Endothelial cell of umbilical vein (primary cell): ENCODE data around the gene MS4A14. TPM values are rescaled to one million over a fixed set of nuclear protein-coding genes. Genes with fewer than 3 reads are reported as not detected.

Experiments used
- BruUV-seq: library from RNA; stranded (reverse); fragments of 400-500 nt; replicated peaks from 2 replicates; lab custom pipeline; 2021; lab: Mats Ljungman, UMichigan
- CTCF ChIA-PET: fragments of 300-600, 350-600 bp; sonication (Branson Sonifier 250); formaldehyde crosslinking; loops from one replicate; lab custom pipeline; 2021; ENCODE audit warnings: antibody characterized with exemption, inconsistent platforms; lab: Charles Lee
- POLR2A ChIA-PET: fragments of 300-600, 350-600 bp; sonication (Branson Sonifier 250); formaldehyde crosslinking; loops from one replicate; lab custom pipeline; 2021; ENCODE audit warnings: antibody characterized with exemption, inconsistent platforms; lab: Charles Lee
- DNase-seq: peaks from one replicate; pipeline ENCODE4 v3.0.0-alpha.2; 2011; ENCODE audit warnings: low read depth, low spot score
- FAIRE-seq: peaks from 2 replicates; lab custom pipeline; 2011; peaks lifted over from hg19 to GRCh38; lab: Jason Lieb, UNC
- H2AFZ ChIP-seq: 2 replicates; pipeline ENCODE4 v1.6.0; 2012; ENCODE audit warnings: low read depth, low read length, control low read depth, inconsistent platforms
- H3K27ac ChIP-seq: 2 replicates; pipeline ENCODE4 v1.5.1; 2011; ENCODE audit warnings: low read depth, mild to moderate bottlenecking, control low read depth, low read length, moderate library complexity; ENCODE audit not compliant: insufficient read depth
- H3K27me3 ChIP-seq, 2 experiments: 2 replicates each; pipeline versions ENCODE4 v1.6.0 to v1.6.1; 2011; ENCODE audit warnings: low read length in 2 of 2, mixed read lengths in 1 of 2; ENCODE audit not compliant: control insufficient read depth in 2 of 2, insufficient read depth in 2 of 2
- H3K36me3 ChIP-seq, 2 experiments: 2 replicates in 1 of 2; 3 replicates in 1 of 2; pipeline ENCODE4 v1.5.1; 2011; ENCODE audit warnings: low read length in 2 of 2, mild to moderate bottlenecking in 1 of 2, moderate library complexity in 1 of 2; ENCODE audit not compliant: control insufficient read depth in 2 of 2, insufficient read depth in 2 of 2; ENCODE audit errors: extremely low read depth in 1 of 2
- H3K4me1 ChIP-seq: 3 replicates; pipeline ENCODE4 v1.5.1; 2011; ENCODE audit warnings: mild to moderate bottlenecking, low read length; ENCODE audit not compliant: control insufficient read depth, insufficient read depth; ENCODE audit errors: extremely low read depth
- H3K4me2 ChIP-seq: 2 replicates; pipeline ENCODE4 v1.6.1; 2011; ENCODE audit warnings: low read length, control low read depth, mixed read lengths; ENCODE audit not compliant: insufficient read depth
- H3K4me3 ChIP-seq, 3 experiments: fragments of 200-600 bp in 1 of 3; sonication (generic), shearing (Covaris generic) in 1 of 3; replicated peaks in 1 of 3; 2 replicates each; pipeline ENCODE4 v1.5.1; 2011 to 2016; ENCODE audit warnings: control low read depth in 3 of 3, low read length in 3 of 3, mild to moderate bottlenecking in 2 of 3, inconsistent platforms in 1 of 3, low read depth in 1 of 3, moderate library complexity in 1 of 3; ENCODE audit not compliant: insufficient read depth in 1 of 3
- H3K79me2 ChIP-seq: 2 replicates; pipeline ENCODE4 v1.6.0; 2012; ENCODE audit warnings: low read length, inconsistent platforms; ENCODE audit not compliant: control insufficient read depth, insufficient read depth
- H3K9ac ChIP-seq: replicated peaks from 2 replicates; pipeline ENCODE3; 2011; ENCODE audit warnings: low read length, control low read depth; ENCODE audit not compliant: insufficient read depth; ENCODE audit errors: extremely low read depth
- H3K9me1 ChIP-seq: replicated peaks from 3 replicates; pipeline ENCODE4 v1.6.0; 2011; ENCODE audit warnings: mild to moderate bottlenecking, low read length; ENCODE audit not compliant: control insufficient read depth, insufficient read depth; ENCODE audit errors: extremely low read depth
- H3K9me3 ChIP-seq: replicated peaks from 2 replicates; pipeline ENCODE4 v1.5.1; 2012; ENCODE audit warnings: low read length, inconsistent platforms; ENCODE audit not compliant: control insufficient read depth, insufficient read depth
- H4K20me1 ChIP-seq: replicated peaks from 2 replicates; pipeline ENCODE3; 2011; ENCODE audit warnings: mild to moderate bottlenecking, low read length; ENCODE audit not compliant: control insufficient read depth, insufficient read depth; ENCODE audit errors: extremely low read depth
- CTCF ChIP-seq, 2 donors: IDR thresholded peaks; 1 replicate in 1 of 2; 2 replicates in 1 of 2; pipeline ENCODE4 v1.5.1; 2011; ENCODE audit warnings: low read length in 2 of 2, mild to moderate bottlenecking in 2 of 2, moderate library complexity in 2 of 2, control low read depth in 1 of 2, inconsistent platforms in 1 of 2, low read depth in 1 of 2; ENCODE audit not compliant: insufficient read depth in 1 of 2; ENCODE audit errors: extremely low read depth in 1 of 2
- EZH2 ChIP-seq: IDR thresholded peaks from 2 replicates; pipeline ENCODE4 v1.6.1; 2012; ENCODE audit warnings: borderline replicate concordance, low read depth, mild to moderate bottlenecking, moderate library complexity, low read length, inconsistent platforms; ENCODE audit not compliant: severe bottlenecking
- FOS ChIP-seq: IDR thresholded peaks from 2 replicates; pipeline ENCODE4 v1.6.1; 2011; ENCODE audit warnings: mild to moderate bottlenecking, low read length, moderate library complexity, borderline replicate concordance; ENCODE audit not compliant: insufficient read depth
- GATA2 ChIP-seq: IDR thresholded peaks from 2 replicates; pipeline ENCODE4 v1.7.0; 2011; ENCODE audit warnings: low read depth, mild to moderate bottlenecking, moderate library complexity, mixed read lengths, low read length; ENCODE audit not compliant: insufficient read length, insufficient read depth
- JUN ChIP-seq: IDR thresholded peaks from 2 replicates; pipeline ENCODE4 v1.6.1; 2011; ENCODE audit warnings: borderline replicate concordance, low read depth; ENCODE audit not compliant: insufficient read length, insufficient read depth
- MYC ChIP-seq: IDR thresholded peaks from one replicate; pipeline ENCODE4 v1.6.1; 2011; ENCODE audit warnings: mild to moderate bottlenecking, low read depth, low read length
- POLR2A ChIP-seq: IDR thresholded peaks from 2 replicates; pipeline ENCODE4 v1.6.1; 2012; ENCODE audit warnings: low read depth, mild to moderate bottlenecking, control low read depth, low read length
- POLR2AphosphoS5 ChIP-seq: IDR thresholded peaks from 2 replicates; pipeline ENCODE4 v1.6.1; 2012; ENCODE audit warnings: low read depth, mild to moderate bottlenecking, control low read depth, low read length, moderate library complexity; ENCODE audit not compliant: insufficient read depth
- dilution Hi-C: fragments of 300-500 bp; cut with MboI; formaldehyde crosslinking; loops from one replicate; pipeline ENCODE4 v1.15.0; 2019; ENCODE audit warnings: low sequenced_read_pairs; ENCODE audit not compliant: extremely low pct_ligation_motif_present
- intact Hi-C: fragments of 100-400 bp; cut with micrococcal nuclease; formaldehyde crosslinking; loops from one replicate; pipeline ENCODE4 v1.10.0; 2022
- polyA plus RNA-seq, 4 experiments: library from polyadenylated mRNA; depleted of rRNA in 3 of 4; stranded (reverse) in 3 of 4; unstranded in 1 of 4; fragments of >200 nt; gene quantifications; 2 replicates each; pipeline versions ENCODE4 v1.2.1 to v1.2.3, GENCODE V29; 2011 to 2012; ENCODE audit warnings: missing spikeins in 1 of 4
- total RNA-seq: library from RNA; stranded (reverse); gene quantifications from 2 replicates; pipeline ENCODE4 v1.2.3, GENCODE V29; 2021
- TF ChIP-seq, protein P1 (sequence below): IDR thresholded peaks from 2 replicates; pipeline ENCODE4 v1.6.1; 2011; ENCODE audit not compliant: insufficient read depth, insufficient read length

The MS4A14 gene
- total and polyA plus RNA-seq, 2 donors (not counting 3 experiments of a cell fraction or from before 2014, with no cell fraction given), result not detected

DNA sequence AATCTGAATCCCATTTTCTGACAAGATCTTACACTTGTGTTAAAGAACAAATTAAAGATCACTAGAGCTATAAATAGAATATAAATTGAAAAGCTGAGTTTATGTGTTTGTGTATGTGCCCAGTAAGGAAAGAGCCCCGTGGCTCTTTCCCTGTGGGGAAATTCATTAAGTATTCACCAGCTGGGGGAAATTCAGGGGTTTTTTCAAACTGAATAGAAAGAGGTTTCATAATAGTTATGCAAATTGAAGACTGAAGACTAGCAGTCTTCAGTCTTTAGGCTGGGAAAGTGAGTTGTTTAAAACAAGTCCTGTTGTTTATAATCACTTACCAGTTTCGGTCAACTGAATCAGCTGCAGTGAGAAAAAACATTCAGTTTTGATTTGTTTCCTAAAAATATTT lies 29.2 kb upstream of the MS4A14 start:
- FAIRE-seq (no peak), DNase-seq (no peak)
- Histone ChIP-seq H3K9ac (no peak overlapping the region), H3K27me3 (peaks cover 16 to 19% of the 10 kb centered on the region in 2 experiments), H3K36me3 (no peaks in the 10 kb centered on the region), H3K9me3 (no peaks in the 10 kb centered on the region), H3K79me2 (no peaks in the 10 kb centered on the region), H2AFZ (no peak overlapping the region), H3K27ac (no peak overlapping the region), H4K20me1 (no peaks in the 10 kb centered on the region), H3K4me1 (peaks cover 16% of the 10 kb centered on the region), H3K4me3 (no peak overlapping the region), H3K4me2 (no peak overlapping the region), H3K9me1 (no peaks in the 10 kb centered on the region)
- intact Hi-C loops, result no loop called here
- dilution Hi-C loops, result no loop called here
- POLR2A ChIA-PET, result no interaction called here
- no TSS peak for BruUV-seq
- CTCF ChIA-PET, result interaction anchor here (1.8 to 6.9 kb wide), 2 partner anchors 101 to 252 kb away, joined by 5 to 147 read pairs; no protein-coding TSS in a partner anchor
- TF ChIP-seq MYC, result no peak
- TF ChIP-seq CTCF (IDR thresholded peaks at IDR 0.05; ENCODE audit: extremely low read depth in 1 of 2, insufficient read depth in 1 of 2, low read depth in 1 of 2, low read length in 2 of 2), result no peak
- no peak for TF ChIP-seq FOS
- no peak for TF ChIP-seq JUN
- no peak for TF ChIP-seq POLR2AphosphoS5
- no peak for TF ChIP-seq POLR2A
- no peak for TF ChIP-seq EZH2
- TF ChIP-seq, protein P1, sequence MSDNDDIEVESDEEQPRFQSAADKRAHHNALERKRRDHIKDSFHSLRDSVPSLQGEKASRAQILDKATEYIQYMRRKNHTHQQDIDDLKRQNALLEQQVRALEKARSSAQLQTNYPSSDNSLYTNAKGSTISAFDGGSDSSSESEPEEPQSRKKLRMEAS, result no peak
- no peak for TF ChIP-seq GATA2
